ENCODE data around the gene APBA1.
"Not testable (repeated sequence)": the region's sequence is repeated elsewhere in the genome, so short reads cannot be mapped to it uniquely, and the experiment has no call there.

Gene APBA1

DNA sequence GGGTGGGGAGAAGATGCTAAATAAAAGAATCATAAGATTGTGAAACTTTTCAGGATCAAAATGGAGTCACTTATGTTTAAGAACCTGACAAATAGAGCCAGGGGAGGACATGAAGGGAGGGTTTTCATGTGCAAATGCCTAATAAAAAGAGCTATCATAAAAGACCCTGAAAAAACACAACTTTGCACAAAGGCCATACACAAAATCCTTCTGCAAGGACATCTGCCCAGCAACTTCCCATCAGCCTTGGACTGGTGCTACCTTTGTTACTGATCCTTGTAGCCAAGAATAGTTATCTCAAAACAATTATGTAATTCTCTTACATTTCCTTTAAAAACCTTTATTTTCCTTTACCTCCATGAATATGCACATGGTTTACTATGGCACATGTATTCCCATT, 63.0 kb downstream of the APBA1 start:
- DNase-seq (ENCODE audit: low read depth in 4 of 4, low spot score in 1 of 4), result no peak

- no peak for DNase-seq (ENCODE audit: low read depth in 4 of 4, low spot score in 1 of 4)
Measured at GRCh38 chr9:69606089-69606488, 66.1 kb downstream of the APBA1 start.

DNA sequence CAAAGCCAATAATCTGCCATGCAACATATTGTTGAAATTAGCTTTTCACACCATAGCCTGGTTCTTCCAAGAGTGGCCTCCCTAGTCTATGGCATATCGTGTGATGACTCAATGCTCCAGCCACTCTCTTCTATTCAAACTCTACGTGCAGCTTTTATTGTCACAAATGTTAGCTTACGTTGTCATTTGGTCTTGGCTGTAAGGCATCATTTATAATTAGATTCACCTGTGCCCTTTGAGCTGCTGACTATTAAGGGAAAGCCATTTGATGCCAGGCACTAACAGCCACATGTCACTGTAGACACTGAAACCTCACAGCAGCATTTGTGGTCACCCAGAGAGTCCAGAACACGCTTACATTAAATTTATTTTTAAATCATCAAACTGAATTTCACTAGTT, 66.8 kb downstream of the APBA1 start:
- no peak for DNase-seq (ENCODE audit: low read depth in 4 of 4, low spot score in 1 of 4)

GRCh38 chr9:69604568-69605219, 67.5 kb downstream of the APBA1 start:
- no peak for DNase-seq (ENCODE audit: low read depth in 4 of 4, low spot score in 1 of 4)

DNA sequence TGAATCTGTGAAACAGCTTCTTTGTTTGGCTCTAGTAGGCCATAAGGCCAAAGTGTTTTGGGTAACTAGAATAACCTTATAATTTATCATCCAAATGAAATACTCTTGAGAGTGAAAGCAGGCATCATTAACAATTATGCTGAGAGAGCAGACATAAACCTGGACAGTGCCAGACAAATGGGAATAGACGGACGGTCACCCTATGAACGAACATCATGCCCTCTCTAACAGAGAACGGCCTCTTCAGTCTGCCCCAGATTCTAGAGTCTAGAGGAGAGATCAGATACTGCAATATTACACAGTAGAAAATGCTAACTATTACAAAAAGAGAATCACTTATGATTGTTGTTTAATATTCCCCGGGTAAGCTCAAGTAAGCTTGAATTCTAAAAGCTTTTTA, 68.5 kb downstream of the APBA1 start:
- DNase-seq (ENCODE audit: low read depth in 4 of 4, low spot score in 1 of 4), result no peak

DNA sequence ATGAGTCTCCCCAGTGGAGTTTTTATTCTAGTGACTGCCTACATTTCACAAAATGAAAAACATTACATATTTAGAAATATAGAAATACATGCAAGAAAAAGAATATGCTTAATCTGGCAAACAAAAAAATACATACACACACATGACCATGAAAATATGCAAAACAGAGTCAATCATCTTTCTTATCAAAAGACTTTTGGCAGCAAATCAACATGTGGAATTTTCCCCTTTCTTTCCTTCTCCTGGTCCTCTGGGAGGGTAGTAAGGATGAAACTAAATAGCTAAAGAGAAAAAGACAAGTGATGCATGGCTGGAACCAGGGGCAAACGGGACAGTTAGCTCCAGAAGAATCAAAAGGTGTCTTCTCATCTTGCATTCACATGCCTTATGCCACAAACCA, 69.4 kb downstream of the APBA1 start:
- no peak for DNase-seq (ENCODE audit: low read depth in 4 of 4, low spot score in 1 of 4)

GRCh38 chr9:69601698-69602097, 70.5 kb downstream of the APBA1 start:
- DNase-seq (ENCODE audit: low read depth in 4 of 4, low spot score in 1 of 4), result no peak

GRCh38 chr9:69600314-69601047, 71.7 kb downstream of the APBA1 start:
- DNase-seq (ENCODE audit: low read depth in 4 of 4, low spot score in 1 of 4), result no peak

GRCh38 chr9:69599232-69599971, 72.8 kb downstream of the APBA1 start:
- DNase-seq (ENCODE audit: low read depth in 4 of 4, low spot score in 1 of 4), result no peak

DNA sequence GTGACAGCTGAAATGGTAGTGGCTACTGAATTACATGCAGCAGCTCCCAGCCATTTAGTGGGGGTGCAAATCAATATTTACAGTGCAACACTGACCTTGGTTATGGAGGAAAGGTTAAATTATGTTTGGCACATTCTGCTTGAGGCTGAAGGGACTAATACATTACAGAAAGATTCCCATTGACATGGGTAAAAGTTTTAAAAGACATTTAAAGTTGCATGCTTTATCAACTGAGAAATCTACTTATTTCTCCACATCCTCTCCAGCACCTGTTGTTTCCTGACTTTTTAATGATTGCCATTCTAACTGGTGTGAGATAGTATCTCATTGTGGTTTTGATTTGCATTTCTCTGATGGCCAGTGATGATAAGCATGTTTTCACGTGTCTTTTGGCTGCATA, 75.3 kb downstream of the APBA1 start:
- not testable (repeated sequence) for DNase-seq (ENCODE audit: low read depth in 4 of 4, low spot score in 1 of 4)

DNA sequence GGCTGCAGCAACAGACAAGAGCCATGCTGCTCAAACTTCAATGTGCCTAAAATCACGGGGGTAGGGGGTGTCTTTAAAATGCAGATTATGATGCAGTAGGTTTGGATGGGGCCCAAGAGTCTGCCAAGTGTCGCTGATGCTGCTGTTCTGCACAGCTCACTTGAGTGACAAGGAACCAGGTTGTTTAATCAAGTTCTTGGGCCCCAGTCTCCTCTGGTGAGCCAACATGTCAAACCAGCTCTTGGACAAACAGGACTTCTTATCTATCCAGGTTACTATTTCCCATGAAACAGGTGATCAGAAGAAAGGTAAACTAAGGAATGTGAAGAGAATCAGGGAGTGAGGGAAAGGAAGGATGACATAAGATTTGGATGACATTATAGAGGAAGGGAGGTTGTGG, 78.0 kb downstream of the APBA1 start:
- no peak for DNase-seq (ENCODE audit: low read depth in 4 of 4, low spot score in 1 of 4)

DNA sequence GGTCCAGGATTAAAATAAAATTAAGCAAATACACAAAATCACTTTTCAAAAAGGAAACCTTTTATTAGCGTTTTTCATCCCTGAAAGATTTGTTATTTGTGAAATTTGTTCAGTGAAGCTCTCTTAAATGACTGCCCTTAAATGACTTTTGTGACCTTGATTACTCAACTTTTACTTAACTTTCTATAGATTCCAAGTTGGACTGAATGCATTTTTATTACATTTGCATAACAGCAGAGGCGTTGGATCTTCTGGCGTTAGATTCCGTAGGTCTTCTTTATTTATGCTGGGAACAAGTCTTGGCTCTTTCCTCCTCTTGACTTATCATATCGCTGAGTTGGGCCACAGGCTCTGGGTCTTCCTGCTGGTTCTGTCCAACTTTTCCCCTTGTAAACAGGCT, 78.4 kb downstream of the APBA1 start:
- DNase-seq (ENCODE audit: low read depth in 4 of 4, low spot score in 1 of 4), result no peak

DNA sequence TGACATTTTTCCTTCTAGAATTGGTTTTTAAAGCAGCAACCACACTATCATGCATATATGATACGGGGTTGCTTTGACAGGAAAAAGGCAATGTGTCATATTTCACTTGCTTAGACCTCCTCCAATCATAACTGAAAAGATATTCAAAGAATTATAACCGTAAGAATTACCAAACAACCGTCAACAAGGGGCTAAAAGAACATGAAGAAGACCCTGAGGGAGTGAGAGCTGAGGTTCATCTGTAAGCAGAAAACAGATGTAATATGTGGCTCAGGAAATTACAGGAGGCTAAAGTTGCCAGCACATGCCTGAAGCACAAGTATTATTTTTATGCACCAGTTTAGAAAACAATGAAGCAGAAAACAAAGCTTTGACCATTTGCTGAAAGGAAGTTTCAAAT, 78.9 kb downstream of the APBA1 start:
- DNase-seq (ENCODE audit: low read depth in 4 of 4, low spot score in 1 of 4), result no peak

- DNase-seq (ENCODE audit: low read depth in 4 of 4, low spot score in 1 of 4), result no peak
Measured at GRCh38 chr9:69590266-69590665, 81.9 kb downstream of the APBA1 start.

GRCh38 chr9:69589156-69589555, 83.0 kb downstream of the APBA1 start:
- DNase-seq (ENCODE audit: low read depth in 4 of 4, low spot score in 1 of 4), result no peak

GRCh38 chr9:69585571-69585970, 86.6 kb downstream of the APBA1 start:
- DNase-seq (ENCODE audit: low read depth in 4 of 4, low spot score in 1 of 4), result no peak

DNA sequence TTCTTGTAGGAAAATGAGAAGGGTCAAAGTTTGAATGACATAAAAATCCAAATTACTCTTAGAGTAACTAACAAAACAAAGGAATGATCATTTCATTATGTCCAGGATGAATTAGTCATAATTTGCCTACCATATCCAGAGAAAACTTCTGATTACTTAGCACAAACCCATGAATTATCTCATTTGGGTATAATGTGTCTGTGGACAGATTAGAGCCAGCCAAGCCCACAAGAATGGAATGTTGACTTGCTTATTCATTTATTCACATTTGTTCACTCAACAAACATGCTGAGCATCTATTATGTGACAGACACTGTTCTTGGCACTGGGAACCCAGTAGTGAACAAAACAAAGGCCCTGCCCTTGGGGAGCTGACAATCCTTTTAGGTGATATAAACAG, 87.4 kb downstream of the APBA1 start:
- DNase-seq (ENCODE audit: low read depth in 4 of 4, low spot score in 1 of 4), result no peak

GRCh38 chr9:69583645-69584234, 88.4 kb downstream of the APBA1 start:
- no peak for DNase-seq (ENCODE audit: low read depth in 4 of 4, low spot score in 1 of 4)

- DNase-seq (ENCODE audit: low read depth in 4 of 4, low spot score in 1 of 4), result no peak
Measured at GRCh38 chr9:69582544-69583297, 89.5 kb downstream of the APBA1 start.

GRCh38 chr9:69582018-69582417, 90.2 kb downstream of the APBA1 start:
- no peak for DNase-seq (ENCODE audit: low read depth in 4 of 4, low spot score in 1 of 4)

DNA sequence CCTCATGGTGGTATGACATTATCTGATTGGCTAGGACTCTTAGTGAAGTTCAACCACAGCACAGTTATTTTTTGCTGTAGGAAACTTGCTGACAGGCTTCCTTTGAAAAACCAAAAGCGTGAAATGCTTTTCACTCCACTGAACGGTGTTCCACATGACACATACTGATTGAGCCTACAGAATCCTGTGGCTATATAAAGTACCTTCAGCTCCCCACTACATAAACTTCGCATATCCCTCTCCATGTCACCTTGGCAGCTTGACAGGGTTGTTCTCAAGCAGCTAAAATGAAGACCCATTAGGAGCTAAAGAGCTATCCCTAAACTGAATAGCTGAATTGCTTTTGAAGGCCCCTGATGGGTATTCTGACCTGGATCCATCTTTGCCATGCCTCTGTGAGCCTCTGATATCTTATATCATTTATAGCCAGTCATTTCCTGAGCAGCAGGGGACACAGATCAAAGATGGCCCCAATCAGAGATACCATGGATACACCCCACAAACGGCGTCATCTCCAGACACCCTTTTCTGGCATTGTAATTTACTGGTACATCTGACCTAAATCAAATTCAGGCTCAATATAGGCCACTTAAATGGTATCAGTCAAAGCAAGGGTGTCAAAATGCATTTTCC, 91.5 kb downstream of the APBA1 start:
- no peak for DNase-seq (ENCODE audit: low read depth in 4 of 4, low spot score in 1 of 4)

Data from stimulated activated CD4-positive, alpha-beta T cell treated with anti-CD3 and anti-CD28 coated beads, Interleukin-1b, Interleukin-23, amount 100 ng/mL, for 24 hours (primary cell).